Activated T-cell treated with anti-CD3 and anti-CD28 coated beads, Interleukin-2, amount 50 U/mL, for 4 hours (primary cell): ENCODE measurements around the gene WDR11. TPM values are rescaled to one million over a fixed set of nuclear protein-coding genes. Genes with fewer than 3 reads are reported as not detected.

ENCODE experiments used
- ATAC-seq, 2 donors: fragments of 200-7000 bp; cut with Tn5 transposase; one replicate each; pipeline ENCODE4 v1.10.0; 2021
- DNase-seq: peaks from one replicate; pipeline ENCODE4 v3.0.0-alpha.2; 2020
- H3K27me3 Mint-ChIP-seq: one replicate; pipeline ENCODE4 v1.8.0; 2021; ENCODE audit warnings: low read depth, mixed read lengths
- H3K36me3 Mint-ChIP-seq: one replicate; pipeline ENCODE4 v1.8.0; 2022; ENCODE audit warnings: mixed read lengths; ENCODE audit not compliant: insufficient read depth
- H3K4me1 Mint-ChIP-seq: one replicate; pipeline ENCODE4 v1.8.0; 2021; ENCODE audit warnings: low read depth, mixed read lengths
- H3K4me3 Mint-ChIP-seq: one replicate; pipeline ENCODE4 v1.8.0; 2021; ENCODE audit warnings: mild to moderate bottlenecking, moderate library complexity, mixed read lengths
- H3K9me3 Mint-ChIP-seq: one replicate; pipeline ENCODE4 v1.8.0; 2021; ENCODE audit warnings: mixed read lengths
- total RNA-seq, 3 donors: library from RNA; stranded (reverse); gene quantifications; one replicate each; pipeline ENCODE4 v1.2.1, GENCODE V29; 2021

The WDR11 gene
- total RNA-seq, 3 donors from 2014 or later = 23.6 to 32.3 (median 24.7) TPM

- DNase-seq (no peak), ATAC-seq (no peak)
- Mint-ChIP-seq H3K36me3 (no peaks in the 10 kb centered on the region), H3K4me3 (no peak overlapping the region), H3K27me3 (peaks cover 33% of the 10 kb centered on the region), H3K4me1 (peaks cover 13% of the 10 kb centered on the region), H3K9me3 (no peaks in the 10 kb centered on the region)
These were observed 94.7 kb downstream of the WDR11 start for GRCh38 chr10:120945801-120946302.

GRCh38 chr10:120946497-120946896, 95.3 kb downstream of the WDR11 start:
- ATAC-seq = no peak
- no peaks in the 10 kb centered on the region for H3K36me3 Mint-ChIP-seq

GRCh38 chr10:120948889-120949608, 97.9 kb downstream of the WDR11 start:
- Mint-ChIP-seq H3K27me3 (peaks cover 40% of the 10 kb centered on the region), H3K9me3 (peaks cover 3% of the 10 kb centered on the region), H3K4me3 (peak overlapping the region; percentile 29), H3K4me1 (peaks cover 7% of the 10 kb centered on the region), H3K36me3 (no peaks in the 10 kb centered on the region)
- DNase-seq (peak; percentile 19), ATAC-seq (peak; percentile 95)

More at GRCh38 chr10:120946497-120946896, 95.3 kb downstream of the WDR11 start:
- H3K27me3 Mint-ChIP-seq = peaks cover 40% of the 10 kb centered on the region
- peaks cover 13% of the 10 kb centered on the region for H3K4me1 Mint-ChIP-seq
- H3K4me3 Mint-ChIP-seq = no peak overlapping the region
- H3K9me3 Mint-ChIP-seq = no peaks in the 10 kb centered on the region
- no peak for DNase-seq

- H3K36me3 Mint-ChIP-seq = no peaks in the 10 kb centered on the region
- no peak for DNase-seq
- H3K27me3 Mint-ChIP-seq = peaks cover 41% of the 10 kb centered on the region
- peaks cover 7% of the 10 kb centered on the region for H3K4me1 Mint-ChIP-seq
- H3K9me3 Mint-ChIP-seq = peaks cover 6% of the 10 kb centered on the region
- H3K4me3 Mint-ChIP-seq = peak overlapping the region; percentile 29
- ATAC-seq = peak; percentile 22 to 49
These were observed 98.5 kb downstream of the WDR11 start for GRCh38 chr10:120949609-120950031.

- DNase-seq (no peak), ATAC-seq (no peak)
- peaks cover 7% of the 10 kb centered on the region for H3K4me1 Mint-ChIP-seq
- no peaks in the 10 kb centered on the region for H3K36me3 Mint-ChIP-seq
- H3K9me3 Mint-ChIP-seq = peaks cover 6% of the 10 kb centered on the region
- H3K27me3 Mint-ChIP-seq = peaks cover 44% of the 10 kb centered on the region
- no peak overlapping the region for H3K4me3 Mint-ChIP-seq
These were observed 98.9 kb downstream of the WDR11 start for GRCh38 chr10:120950051-120950561.

GRCh38 chr10:120951288-120951687, 100.1 kb downstream of the WDR11 start:
- Mint-ChIP-seq H3K4me1 (peaks cover 7% of the 10 kb centered on the region), H3K36me3 (no peaks in the 10 kb centered on the region), H3K27me3 (peaks cover 44% of the 10 kb centered on the region), H3K4me3 (no peak overlapping the region), H3K9me3 (peaks cover 6% of the 10 kb centered on the region)
- DNase-seq (no peak), ATAC-seq (no peak)

GRCh38 chr10:120953897-120954296, 102.7 kb downstream of the WDR11 start:
- ATAC-seq (no peak), DNase-seq (no peak)
- Mint-ChIP-seq H3K36me3 (no peaks in the 10 kb centered on the region), H3K4me3 (no peak overlapping the region), H3K27me3 (peaks cover 39% of the 10 kb centered on the region), H3K4me1 (peaks cover 5% of the 10 kb centered on the region), H3K9me3 (peaks cover 6% of the 10 kb centered on the region)
